Measurements from ENCODE around the gene CCNQ. TPM values are rescaled to one million over a fixed set of nuclear protein-coding genes. Genes with fewer than 3 reads are reported as not detected.
A peak's percentile ranks its signal among the peaks of the same experiment; 100 is the strongest.

The CCNQ gene
- total and polyA plus RNA-seq, 8 donors = 6.7 to 32.1 (median 8.5) TPM

GRCh38 chrX:153588782-153589446 lies 10.0 kb downstream of the CCNQ start:
- H3K27me3 ChIP-seq = peaks cover 0 to under 1% (median 0%) of the 10 kb centered on the region in 4 donors
- FAIRE-seq (no peak), DNase-seq (peak in 1 of 6 donors; percentile 68), ATAC-seq (no peak)
- no peaks in the 10 kb centered on the region for H3K4me1 ChIP-seq
- intact Hi-C loops (cut with DNase I) = no loop called here
- H3K4me3 ChIP-seq = no peak overlapping the region
- TF ChIP-seq CTCF (IDR thresholded peaks at IDR 0.05) = no peak
- no peaks in the 10 kb centered on the region for H3K36me3 ChIP-seq
- H3K27ac ChIP-seq = no peak overlapping the region
- H3K9me3 ChIP-seq = no peaks in the 10 kb centered on the region
- 92 to 95% methylated on average over 27 to 29 of the region's 29 CpGs for WGBS, 2 donors

GRCh38 chrX:153588021-153588781 lies 10.7 kb downstream of the CCNQ start:
- 76 to 84% methylated on average over 18 of the region's 18 CpGs for WGBS, 2 donors
- Histone ChIP-seq H3K9me3 (no peaks in the 10 kb centered on the region), H3K36me3 (no peaks in the 10 kb centered on the region), H3K4me1 (no peaks in the 10 kb centered on the region), H3K27me3 (peaks cover 0 to 4% (median 0%) of the 10 kb centered on the region in 4 donors), H3K4me3 (no peak overlapping the region), H3K27ac (no peak overlapping the region)
- FAIRE-seq (no peak), ATAC-seq (no peak), DNase-seq (peak in 1 of 6 donors; percentile 33)
- intact Hi-C loops (cut with DNase I) = no loop called here
- no peak for TF ChIP-seq CTCF (IDR thresholded peaks at IDR 0.05)

GRCh38 chrX:153587342-153587741 lies 11.6 kb downstream of the CCNQ start:
- intact Hi-C loops (cut with DNase I) = no loop called here
- WGBS, 2 donors = 87 to 95% methylated on average over 10 of the region's 10 CpGs
- Histone ChIP-seq H3K27me3 (peaks cover 0 to 4% (median 0%) of the 10 kb centered on the region in 4 donors), H3K36me3 (no peaks in the 10 kb centered on the region), H3K4me1 (no peaks in the 10 kb centered on the region), H3K9me3 (no peaks in the 10 kb centered on the region), H3K4me3 (no peak overlapping the region), H3K27ac (no peak overlapping the region)
- FAIRE-seq = no peak
- DNase-seq = peak in 1 of 6 donors; percentile 40
- TF ChIP-seq CTCF (IDR thresholded peaks at IDR 0.05) = no peak
- no peak for ATAC-seq

GRCh38 chrX:153585827-153586226 lies 13.1 kb downstream of the CCNQ start:
- no peak overlapping the region for H3K27ac ChIP-seq
- H3K36me3 ChIP-seq = no peaks in the 10 kb centered on the region
- no peak overlapping the region for H3K4me3 ChIP-seq
- peaks cover 0 to 8% (median 0%) of the 10 kb centered on the region in 4 donors for H3K27me3 ChIP-seq
- ATAC-seq (no peak), DNase-seq (no peak), FAIRE-seq (no peak)
- H3K9me3 ChIP-seq = no peaks in the 10 kb centered on the region
- WGBS, 2 donors = 72 to 89% methylated on average over 4 of the region's 4 CpGs
- intact Hi-C loops (cut with DNase I) = no loop called here
- H3K4me1 ChIP-seq = no peaks in the 10 kb centered on the region
- TF ChIP-seq CTCF (IDR thresholded peaks at IDR 0.05) = no peak

- Histone ChIP-seq H3K36me3 (no peaks in the 10 kb centered on the region), H3K27me3 (peaks cover 0 to 8% (median 0%) of the 10 kb centered on the region in 4 donors), H3K4me1 (no peaks in the 10 kb centered on the region), H3K4me3 (no peak overlapping the region), H3K27ac (no peak overlapping the region), H3K9me3 (no peaks in the 10 kb centered on the region)
- TF ChIP-seq CTCF (IDR thresholded peaks at IDR 0.05) = no peak
- WGBS, 2 donors = 60 to 61% methylated on average over 2 of the region's 2 CpGs
- intact Hi-C loops (cut with DNase I) = no loop called here
- DNase-seq (no peak), ATAC-seq (no peak), FAIRE-seq (no peak)
Observed at GRCh38 chrX:153583433-153583832, 15.5 kb downstream of the CCNQ start.

Measured in pancreas (tissue), 10 donors.